Motor neuron (in vitro differentiated cells): ENCODE measurements around the gene COX20. TPM values are rescaled to one million over a fixed set of nuclear protein-coding genes. Genes with fewer than 3 reads are reported as not detected.

Source experiments
- ATAC-seq, 8 experiments: fragments of 200-7000 bp; cut with Tn5 transposase; replicated peaks in 6 of 8; 2 replicates each; pipeline ENCODE4 v1.8.0; 2021; ENCODE audit warnings: mild to moderate bottlenecking in 8 of 8, moderate library complexity in 8 of 8
- H3K27ac ChIP-seq, 2 donors: fragments of 250-450 bp; sonication (Bioruptor Pico); 2 replicates each; pipeline ENCODE4 v1.9.0; 2021; ENCODE audit warnings: antibody characterized with exemption in 2 of 2, mild to moderate bottlenecking in 2 of 2, moderate library complexity in 1 of 2
- H3K4me1 ChIP-seq, 2 donors: fragments of 250-450 bp; sonication (Bioruptor Pico); replicated peaks in 1 of 2; 2 replicates each; pipeline ENCODE4 v1.6.1; 2021; ENCODE audit warnings: antibody characterized with exemption in 2 of 2, mild to moderate bottlenecking in 2 of 2, moderate library complexity in 1 of 2
- H3K4me3 ChIP-seq, 5 donors: fragments of 250-450 bp; sonication (Bioruptor Pico); 2 replicates each; pipeline ENCODE4 v1.9.0; 2021; ENCODE audit warnings: antibody characterized with exemption in 5 of 5, mild to moderate bottlenecking in 5 of 5, moderate library complexity in 4 of 5
- WGBS, 10 experiments: fragments of 450-650 bp; shearing (Covaris generic); methylation state at CpG; one replicate each; pipeline ENCODE4 v1.0.0; 2022; 5-methylcytosine and 5-hydroxymethylcytosine counted together
- in situ Hi-C, 9 experiments: fragments of 400-800 bp; cut with MboI; loops; one replicate each; pipeline ENCODE4 v1.15.0; 2021; ENCODE audit warnings: low sequenced_read_pairs in 9 of 9, low pct_unique_long_range_greater_than_20kb in 2 of 9; ENCODE audit not compliant: unreplicated experiment in 9 of 9
- total RNA-seq, 8 experiments: library from RNA; unstranded; fragments of 300-600 nt; gene quantifications; 2 replicates each; pipeline versions ENCODE4 v1.2.3 to v1.2.4, GENCODE V29; 2022

Gene COX20
- total RNA-seq, 8 experiments from 2014 or later = 27.0 to 110 (median 73.8) TPM

GRCh38 chr1:244844155-244845121 lies 9.0 kb downstream of the COX20 start:
- no peak for ATAC-seq
- Histone ChIP-seq H3K4me1 (peaks cover 0 to 5% of the 10 kb centered on the region in 2 donors), H3K27ac (no peak overlapping the region)

GRCh38 chr1:244846653-244847052 lies 11.2 kb downstream of the COX20 start:
- Histone ChIP-seq H3K4me1 (peaks cover 0 to 5% of the 10 kb centered on the region in 2 donors), H3K4me3 (no peak overlapping the region), H3K27ac (no peak overlapping the region)
- WGBS, 10 experiments = 88 to 100% (median 98%) methylated on average over 2 to 6 of the region's 6 CpGs; no CpG with 5 or more reads in 1 of the 10 experiments
- no peak for ATAC-seq
- in situ Hi-C loops = no loop called here

More at GRCh38 chr1:244844155-244845121, 9.0 kb downstream of the COX20 start:
- 81 to 97% (median 93%) methylated on average over 2 to 13 of the region's 13 CpGs for WGBS, 10 experiments
- no peak overlapping the region for H3K4me3 ChIP-seq
- in situ Hi-C loops = no loop called here

- in situ Hi-C loops = no loop called here
- ATAC-seq = peak in 1 of 8 experiments; percentile 7
- Histone ChIP-seq H3K4me3 (no peak overlapping the region), H3K4me1 (no peaks in the 10 kb centered on the region), H3K27ac (no peak overlapping the region)
- WGBS, 10 experiments = 0 to 100% (median 80%) methylated on average over 1 of the region's 1 CpG; no CpG with 5 or more reads in 3 of the 10 experiments
These were observed 13.9 kb downstream of the COX20 start for GRCh38 chr1:244849189-244849866.

GRCh38 chr1:244850099-244850852 lies 14.8 kb downstream of the COX20 start:
- no peaks in the 10 kb centered on the region for H3K4me1 ChIP-seq
- ATAC-seq = no peak
- in situ Hi-C loops = loop anchor here in 2 of 9 experiments (25.0 kb wide), 1 partner anchor 187 kb away; no protein-coding TSS in a partner anchor
- H3K4me3 ChIP-seq = no peak overlapping the region
- no peak overlapping the region for H3K27ac ChIP-seq
- 20 to 100% (median 80%) methylated on average over 1 to 3 of the region's 3 CpGs; no CpG with 5 or more reads in 2 of the 10 experiments for WGBS, 10 experiments

- no peak overlapping the region for H3K4me3 ChIP-seq
- H3K27ac ChIP-seq = no peak overlapping the region
- in situ Hi-C loops = loop anchor here in 2 of 9 experiments (25.0 kb wide), 1 partner anchor 186 kb away; no protein-coding TSS in a partner anchor
- 80 to 100% (median 100%) methylated on average over 1 to 2 of the region's 2 CpGs; no CpG with 5 or more reads in 4 of the 10 experiments for WGBS, 10 experiments
- H3K4me1 ChIP-seq = no peaks in the 10 kb centered on the region
- peak in 1 of 8 experiments; percentile 11 for ATAC-seq
These were observed 15.4 kb downstream of the COX20 start for GRCh38 chr1:244850896-244851295.

- no peak overlapping the region for H3K4me3 ChIP-seq
- H3K27ac ChIP-seq = no peak overlapping the region
- 79 to 100% (median 94%) methylated on average over 3 to 4 of the region's 4 CpGs; no CpG with 5 or more reads in 1 of the 10 experiments for WGBS, 10 experiments
- H3K4me1 ChIP-seq = no peaks in the 10 kb centered on the region
- in situ Hi-C loops = loop anchor here in 2 of 9 experiments (25.0 kb wide), 1 partner anchor 186 kb away; no protein-coding TSS in a partner anchor
- peak in 1 of 8 experiments; percentile 9 for ATAC-seq
These were observed 16.2 kb downstream of the COX20 start for GRCh38 chr1:244851546-244852231.

- in situ Hi-C loops = loop anchor here in 2 of 9 experiments (25.0 kb wide), 1 partner anchor 185 kb away; no protein-coding TSS in a partner anchor
- no peaks in the 10 kb centered on the region for H3K4me1 ChIP-seq
- ATAC-seq = no peak
- WGBS, 10 experiments = 17 to 100% (median 100%) methylated on average over 1 of the region's 1 CpG; no CpG with 5 or more reads in 2 of the 10 experiments
- H3K27ac ChIP-seq = no peak overlapping the region
- H3K4me3 ChIP-seq = no peak overlapping the region
These were observed 17.2 kb downstream of the COX20 start for GRCh38 chr1:244852694-244853093.

- WGBS, 10 experiments = 77 to 100% (median 90%) methylated on average over 2 to 5 of the region's 5 CpGs
- in situ Hi-C loops = loop anchor here in 2 of 9 experiments (25.0 kb wide), 1 partner anchor 183 kb away; no protein-coding TSS in a partner anchor
- H3K27ac ChIP-seq = no peak overlapping the region
- no peak overlapping the region for H3K4me3 ChIP-seq
- no peak for ATAC-seq
- peaks cover 0 to 2% of the 10 kb centered on the region in 2 donors for H3K4me1 ChIP-seq
These were observed 18.7 kb downstream of the COX20 start for GRCh38 chr1:244854166-244854565.

GRCh38 chr1:244854865-244855578 lies 19.6 kb downstream of the COX20 start:
- Histone ChIP-seq H3K27ac (no peak overlapping the region), H3K4me3 (no peak overlapping the region), H3K4me1 (peaks cover 4 to 10% of the 10 kb centered on the region in 2 donors)
- 50 to 97% (median 91%) methylated on average over 2 to 7 of the region's 7 CpGs; no CpG with 5 or more reads in 1 of the 10 experiments for WGBS, 10 experiments
- ATAC-seq = no peak
- in situ Hi-C loops = loop anchor here in 2 of 9 experiments (25.0 kb wide), 1 partner anchor 182 kb away; no protein-coding TSS in a partner anchor

- H3K4me3 ChIP-seq = no peak overlapping the region
- ATAC-seq = no peak
- in situ Hi-C loops = loop anchor here in 2 of 9 experiments (25.0 kb wide), 1 partner anchor 180 kb away; no protein-coding TSS in a partner anchor
- peaks cover 9 to 27% of the 10 kb centered on the region in 2 donors for H3K4me1 ChIP-seq
- WGBS, 10 experiments = 34 to 100% (median 84%) methylated on average over 1 to 3 of the region's 3 CpGs; no CpG with 5 or more reads in 1 of the 10 experiments
- no peak overlapping the region for H3K27ac ChIP-seq
These were observed 22.3 kb downstream of the COX20 start for GRCh38 chr1:244857761-244858160.

GRCh38 chr1:244858357-244858756 lies 22.9 kb downstream of the COX20 start:
- in situ Hi-C loops = loop anchor here in 2 of 9 experiments (25.0 kb wide), 1 partner anchor 179 kb away; no protein-coding TSS in a partner anchor
- Histone ChIP-seq H3K4me3 (no peak overlapping the region), H3K27ac (no peak overlapping the region), H3K4me1 (peaks cover 9 to 27% of the 10 kb centered on the region in 2 donors)
- ATAC-seq = no peak
- WGBS, 10 experiments = 57 to 100% (median 89%) methylated on average over 1 of the region's 1 CpG; no CpG with 5 or more reads in 3 of the 10 experiments
